BJ (cell line): ENCODE measurements around the gene BEAN1. TPM values are rescaled to one million over a fixed set of nuclear protein-coding genes. Genes with fewer than 3 reads are reported as not detected.

ENCODE experiments used
- CTCF ChIA-PET: fragments of 350-600 bp; formaldehyde crosslinking; extraction: SDS; loops from one replicate; lab custom pipeline; 2021; ENCODE audit warnings: antibody characterized with exemption, inconsistent platforms; lab: Yijun Ruan, JAX
- POLR2A ChIA-PET: fragments of 300-600 bp; sonication (Branson Sonifier 250); formaldehyde crosslinking; extraction: SDS; loops from one replicate; lab custom pipeline; 2021; ENCODE audit warnings: antibody characterized with exemption; lab: Charles Lee
- DNase-seq: peaks from one replicate; pipeline ENCODE4 v3.0.0-alpha.2; 2011; ENCODE audit warnings: low read depth
- H3K27me3 ChIP-seq: 2 replicates; pipeline ENCODE4 v1.6.0; 2011; ENCODE audit warnings: low read length; ENCODE audit not compliant: control insufficient read depth, insufficient read depth
- H3K36me3 ChIP-seq: 2 replicates; pipeline ENCODE4 v1.5.1; 2011; ENCODE audit warnings: low read length; ENCODE audit not compliant: control insufficient read depth, insufficient read depth
- H3K4me3 ChIP-seq: 2 replicates; pipeline ENCODE4 v1.5.1; 2011; ENCODE audit warnings: low read depth, mild to moderate bottlenecking, control low read depth, low read length
- CTCF ChIP-seq: IDR thresholded peaks from 2 replicates; pipeline ENCODE4 v1.5.1; 2011; ENCODE audit warnings: low read depth, mild to moderate bottlenecking, control low read depth, inconsistent platforms, low read length, moderate library complexity; ENCODE audit not compliant: insufficient read depth
- polyA plus RNA-seq: library from polyadenylated mRNA; depleted of rRNA; stranded (reverse); fragments of >200 nt; gene quantifications from 2 replicates; pipeline ENCODE4 v1.2.3, GENCODE V29; 2011

The BEAN1 gene
- polyA plus RNA-seq, 1 experiment: not detected

- Histone ChIP-seq H3K4me3 (no peak overlapping the region), H3K27me3 (no peaks in the 10 kb centered on the region; the same call in 1 of the 2 replicates), H3K36me3 (no peaks in the 10 kb centered on the region)
- no peak for TF ChIP-seq CTCF
- POLR2A ChIA-PET: no interaction called here
- CTCF ChIA-PET: interaction anchor here (0.9 kb wide), 1 partner anchor 20 kb away, joined by 3 read pairs; no protein-coding TSS in a partner anchor
- DNase-seq: no peak
Observed at GRCh38 chr16:66385415-66385814, 41.7 kb upstream of the BEAN1 start.

- Histone ChIP-seq H3K4me3 (no peak overlapping the region), H3K36me3 (no peaks in the 10 kb centered on the region), H3K27me3 (no peaks in the 10 kb centered on the region; the same call in 1 of the 2 replicates)
- POLR2A ChIA-PET: no interaction called here
- DNase-seq: no peak
- CTCF ChIA-PET: no interaction called here
- TF ChIP-seq CTCF: no peak
Observed at GRCh38 chr16:66386629-66387622, 40.2 kb upstream of the BEAN1 start.

GRCh38 chr16:66387817-66388332 is 39.2 kb upstream of the BEAN1 start:
- CTCF ChIA-PET: no interaction called here
- TF ChIP-seq CTCF: no peak

GRCh38 chr16:66388350-66389139 is 38.5 kb upstream of the BEAN1 start:
- H3K4me3 ChIP-seq: no peak overlapping the region
- POLR2A ChIA-PET: no interaction called here
- CTCF ChIA-PET: interaction anchor here (1.6 kb wide), 1 partner anchor 18 kb away, joined by 4 read pairs; no protein-coding TSS in a partner anchor
- TF ChIP-seq CTCF: no peak
- no peaks in the 10 kb centered on the region for H3K36me3 ChIP-seq
- H3K27me3 ChIP-seq: no peaks in the 10 kb centered on the region; the same call in 1 of the 2 replicates
- no peak for DNase-seq

More at GRCh38 chr16:66387817-66388332, 39.2 kb upstream of the BEAN1 start:
- no peaks in the 10 kb centered on the region for H3K36me3 ChIP-seq
- no peak overlapping the region for H3K4me3 ChIP-seq
- no peak for DNase-seq
- POLR2A ChIA-PET: no interaction called here
- no peaks in the 10 kb centered on the region; the same call in 1 of the 2 replicates for H3K27me3 ChIP-seq
